ENCODE results near the gene DLGAP1. TPM values are rescaled to one million over a fixed set of nuclear protein-coding genes. Genes with fewer than 3 reads are reported as not detected.

DLGAP1 gene
- total and polyA plus RNA-seq, 2 donors (not counting 1 experiment from before 2014, with no cell fraction given): 0.07 to 0.61 TPM

DNA sequence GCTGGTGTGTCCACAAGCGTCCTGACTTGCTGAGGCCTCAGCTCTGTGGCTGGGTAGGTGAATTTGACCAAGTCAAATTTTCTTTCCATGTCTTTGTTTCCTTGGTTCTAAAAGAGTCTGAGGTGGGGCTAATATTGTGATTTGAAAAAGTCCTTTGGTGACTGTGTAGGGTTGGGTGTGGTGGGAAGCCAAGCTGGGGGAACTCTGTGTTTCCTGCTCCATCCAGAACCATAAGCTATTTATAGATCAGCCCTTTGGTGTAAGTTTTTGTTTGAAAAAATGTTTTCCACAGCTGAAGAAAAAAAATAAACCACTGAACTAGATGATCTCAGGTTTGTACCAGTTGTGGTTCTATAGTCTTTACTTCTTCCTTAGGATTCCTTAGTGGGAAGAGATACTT, 542.4 kb downstream of the DLGAP1 start:
- Mint-ChIP-seq H3K27me3 (peaks cover 3% of the 10 kb centered on the region), H3K27ac (no peak overlapping the region), H3K4me1 (no peaks in the 10 kb centered on the region), H3K4me3 (no peak overlapping the region), H3K9me3 (ENCODE audit: insufficient read depth) (no peaks in the 10 kb centered on the region)
- H3K4me1 ChIP-seq (ENCODE audit: control insufficient read depth in 2 of 2, insufficient read depth in 2 of 2, low read length in 2 of 2): no peaks in the 10 kb centered on the region
- TF ChIP-seq, protein P1, sequence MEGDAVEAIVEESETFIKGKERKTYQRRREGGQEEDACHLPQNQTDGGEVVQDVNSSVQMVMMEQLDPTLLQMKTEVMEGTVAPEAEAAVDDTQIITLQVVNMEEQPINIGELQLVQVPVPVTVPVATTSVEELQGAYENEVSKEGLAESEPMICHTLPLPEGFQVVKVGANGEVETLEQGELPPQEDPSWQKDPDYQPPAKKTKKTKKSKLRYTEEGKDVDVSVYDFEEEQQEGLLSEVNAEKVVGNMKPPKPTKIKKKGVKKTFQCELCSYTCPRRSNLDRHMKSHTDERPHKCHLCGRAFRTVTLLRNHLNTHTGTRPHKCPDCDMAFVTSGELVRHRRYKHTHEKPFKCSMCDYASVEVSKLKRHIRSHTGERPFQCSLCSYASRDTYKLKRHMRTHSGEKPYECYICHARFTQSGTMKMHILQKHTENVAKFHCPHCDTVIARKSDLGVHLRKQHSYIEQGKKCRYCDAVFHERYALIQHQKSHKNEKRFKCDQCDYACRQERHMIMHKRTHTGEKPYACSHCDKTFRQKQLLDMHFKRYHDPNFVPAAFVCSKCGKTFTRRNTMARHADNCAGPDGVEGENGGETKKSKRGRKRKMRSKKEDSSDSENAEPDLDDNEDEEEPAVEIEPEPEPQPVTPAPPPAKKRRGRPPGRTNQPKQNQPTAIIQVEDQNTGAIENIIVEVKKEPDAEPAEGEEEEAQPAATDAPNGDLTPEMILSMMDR (IDR thresholded peaks at IDR 0.05): no peak
- no peak for TF ChIP-seq EZH2 (IDR thresholded peaks at IDR 0.05; ENCODE audit: borderline replicate concordance, insufficient read depth, low read depth, low read length, poor library complexity, severe bottlenecking)
- ChIA-PET CTCF (no interaction called here), POLR2A (no interaction called here)
- H3K27me3 ChIP-seq (replicated peaks in 1 of 4; ENCODE audit: control extremely low read depth in 1 of 4, control insufficient read depth in 3 of 4, insufficient read depth in 4 of 4, low read length in 3 of 4): no peaks in the 10 kb centered on the region
- ATAC-seq (ENCODE audit: low read depth) (no peak), DNase-seq (no peak)
- no peak overlapping the region for H3K27ac ChIP-seq (ENCODE audit: low read length in 2 of 2)
- 85% methylated on average over 1 of the region's 1 CpG for WGBS (ENCODE audit: insufficient coverage)
- intact Hi-C loops (cut with micrococcal nuclease): no loop called here
- no peaks in the 10 kb centered on the region for H3K9me3 ChIP-seq (ENCODE audit: control extremely low read depth in 1 of 3, control insufficient read depth in 2 of 3, insufficient read depth in 1 of 3, low read length in 2 of 3)
- H3K4me2 ChIP-seq (replicated peaks; ENCODE audit: low read depth, low read length, poor library complexity, severe bottlenecking): no peak overlapping the region
- H2AFZ ChIP-seq (ENCODE audit: insufficient read depth, low read depth, low read length, poor library complexity, severe bottlenecking): no peak overlapping the region
- no peak overlapping the region for H3K4me3 ChIP-seq (ENCODE audit: control extremely low read depth in 1 of 5, extremely low read depth in 1 of 5, insufficient read depth in 1 of 5, low read depth in 2 of 5, low read length in 4 of 5)
- no peaks in the 10 kb centered on the region for H3K36me3 ChIP-seq (replicated peaks in 1 of 2; ENCODE audit: control extremely low read depth in 1 of 2, control insufficient read depth in 1 of 2, extremely low read depth in 1 of 2, insufficient read depth in 2 of 2, low read length in 1 of 2)
- no peak overlapping the region for H3K9ac ChIP-seq (ENCODE audit: low read length)
- no peaks in the 10 kb centered on the region for H4K20me1 ChIP-seq (ENCODE audit: control insufficient read depth, insufficient read depth, low read length, poor library complexity, severe bottlenecking)
- no peaks in the 10 kb centered on the region for H3K79me2 ChIP-seq (ENCODE audit: control insufficient read depth, insufficient read depth, low read length)

DNA sequence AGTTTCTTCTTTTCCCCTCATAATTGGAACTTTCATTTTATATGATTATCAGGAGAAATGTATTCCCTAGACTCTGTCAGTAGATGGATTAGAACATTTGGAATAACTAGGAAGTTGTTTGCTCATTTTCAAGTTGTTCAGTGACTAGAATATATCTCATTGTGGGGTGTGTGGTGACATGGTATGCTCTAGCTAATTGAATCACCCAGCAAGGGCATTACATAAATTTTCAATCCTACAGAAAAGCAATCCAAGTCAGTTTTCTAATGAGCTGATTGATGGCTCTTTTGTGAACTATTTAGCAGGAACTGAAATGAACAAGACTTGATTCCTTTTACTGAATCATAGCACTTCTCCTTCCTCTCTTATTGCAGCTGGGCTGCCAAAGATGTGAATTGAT, 543.7 kb downstream of the DLGAP1 start:
- Histone ChIP-seq H3K27ac (ENCODE audit: low read length in 2 of 2) (no peak overlapping the region), H3K4me2 (replicated peaks; ENCODE audit: low read depth, low read length, poor library complexity, severe bottlenecking) (no peak overlapping the region), H3K9me3 (ENCODE audit: control extremely low read depth in 1 of 3, control insufficient read depth in 2 of 3, insufficient read depth in 1 of 3, low read length in 2 of 3) (no peaks in the 10 kb centered on the region), H3K79me2 (ENCODE audit: control insufficient read depth, insufficient read depth, low read length) (no peaks in the 10 kb centered on the region), H3K36me3 (replicated peaks in 1 of 2; ENCODE audit: control extremely low read depth in 1 of 2, control insufficient read depth in 1 of 2, extremely low read depth in 1 of 2, insufficient read depth in 2 of 2, low read length in 1 of 2) (no peaks in the 10 kb centered on the region), H3K9ac (ENCODE audit: low read length) (no peak overlapping the region), H3K4me1 (ENCODE audit: control insufficient read depth in 2 of 2, insufficient read depth in 2 of 2, low read length in 2 of 2) (no peaks in the 10 kb centered on the region), H3K4me3 (ENCODE audit: control extremely low read depth in 1 of 5, extremely low read depth in 1 of 5, insufficient read depth in 1 of 5, low read depth in 2 of 5, low read length in 4 of 5) (no peak overlapping the region), H2AFZ (ENCODE audit: insufficient read depth, low read depth, low read length, poor library complexity, severe bottlenecking) (no peak overlapping the region), H3K27me3 (replicated peaks in 1 of 4; ENCODE audit: control extremely low read depth in 1 of 4, control insufficient read depth in 3 of 4, insufficient read depth in 4 of 4, low read length in 3 of 4) (no peaks in the 10 kb centered on the region), H4K20me1 (ENCODE audit: control insufficient read depth, insufficient read depth, low read length, poor library complexity, severe bottlenecking) (no peaks in the 10 kb centered on the region)
- TF ChIP-seq EZH2 (IDR thresholded peaks at IDR 0.05; ENCODE audit: borderline replicate concordance, insufficient read depth, low read depth, low read length, poor library complexity, severe bottlenecking): no peak
- TF ChIP-seq, protein P1 (IDR thresholded peaks at IDR 0.05): no peak
- no peaks in the 10 kb centered on the region for H3K9me3 Mint-ChIP-seq (ENCODE audit: insufficient read depth)
- no peak overlapping the region for H3K4me3 Mint-ChIP-seq
- ChIA-PET CTCF (interaction anchor here (0.6 kb wide), 1 partner anchor 23 kb away, joined by 4 read pairs; no protein-coding TSS in a partner anchor), POLR2A (no interaction called here)
- intact Hi-C loops (cut with micrococcal nuclease): no loop called here
- no peak for ATAC-seq (ENCODE audit: low read depth)
- no peaks in the 10 kb centered on the region for H3K4me1 Mint-ChIP-seq
- no peak overlapping the region for H3K27ac Mint-ChIP-seq
- DNase-seq: no peak
- no peaks in the 10 kb centered on the region for H3K27me3 Mint-ChIP-seq
